ENCODE data around the gene TCF3.

DNA sequence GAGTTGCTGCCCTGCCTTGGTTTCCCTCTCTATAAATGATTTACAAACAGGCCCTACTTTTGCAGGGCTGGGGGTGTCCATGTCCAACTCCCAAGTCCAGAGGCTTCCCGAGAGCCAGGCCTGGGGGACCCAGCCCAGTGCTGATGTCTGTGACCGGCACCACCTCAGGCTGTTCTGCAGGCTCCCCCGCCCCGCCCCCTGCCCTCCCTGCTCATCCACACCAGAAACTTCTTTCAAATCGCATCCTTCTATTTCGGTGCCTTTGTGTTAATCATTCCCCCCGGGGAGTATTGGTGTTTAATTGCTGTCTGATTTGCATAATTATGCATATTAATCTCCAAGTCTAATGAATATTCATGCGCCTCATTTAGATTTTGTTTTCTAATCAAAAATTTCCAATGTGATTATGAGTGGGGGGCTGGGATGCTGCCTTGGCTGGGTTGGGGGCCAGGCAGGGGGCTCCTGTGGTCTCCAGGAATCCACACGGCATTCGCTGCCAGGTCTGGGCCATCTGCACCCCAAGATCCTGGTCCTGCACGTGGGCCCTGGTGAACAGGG lies 19.1 kb downstream of the TCF3 start:
- TF ChIP-seq EZH2phosphoT487 (IDR thresholded peaks at IDR 0.05; ENCODE audit: insufficient read depth, low read depth) (no peak), EZH2 (IDR thresholded peaks at IDR 0.05; ENCODE audit: insufficient read depth, poor library complexity, severe bottlenecking) (no peak)
